SK-N-MC (cell line): ENCODE results near the gene CACTIN.

Experiments used
- EZH2 ChIP-seq: fragments of 200-600 bp; sonication (generic); IDR thresholded peaks from one replicate; pipeline ENCODE4 v1.6.1; 2017; ENCODE audit warnings: antibody characterized with exemption
- POLR2AphosphoS5 ChIP-seq: IDR thresholded peaks from 2 replicates; pipeline ENCODE4 v1.6.1; 2012; ENCODE audit warnings: mild to moderate bottlenecking, low read depth, low read length, borderline replicate concordance

- TF ChIP-seq POLR2AphosphoS5 = no peak
- no peak for TF ChIP-seq EZH2
These were observed 15.7 kb upstream of the CACTIN start for GRCh38 chr19:3642296-3642695.
